NCI-H69 (cell line): ENCODE data around the gene TRERF1.
A peak's percentile ranks its signal among the peaks of the same experiment; 100 is the strongest.
"Not testable (repeated sequence)": the region's sequence is repeated elsewhere in the genome, so short reads cannot be mapped to it uniquely, and the experiment has no call there.

Experiments
- DNase-seq: peaks from one replicate; lab custom pipeline; 2025; lab: John Stamatoyannopoulos, UW

Gene TRERF1

GRCh38 chr6:42220807-42221206 lies 230.9 kb downstream of the TRERF1 start:
- no peak for DNase-seq

GRCh38 chr6:42217519-42218367 lies 234.0 kb downstream of the TRERF1 start, which contains the start of gene MRPS10:
Gene MRPS10 (minus strand): TSS chr6:42217861. CDS start chr6:42217849, 12 bp downstream.
- DNase-seq = peak; percentile 99

- DNase-seq = peak; percentile 57
Observed at GRCh38 chr6:42217157-42217518, 234.6 kb downstream of the TRERF1 start.

- not testable (repeated sequence) for DNase-seq
Observed at GRCh38 chr6:42216495-42216894, 235.2 kb downstream of the TRERF1 start.

- DNase-seq = peak; percentile 43
Observed at GRCh38 chr6:42212442-42212841, 239.3 kb downstream of the TRERF1 start.

GRCh38 chr6:42211726-42212125 lies 240.0 kb downstream of the TRERF1 start:
- peak; percentile 35 for DNase-seq

- DNase-seq = peak; percentile 99
Observed at GRCh38 chr6:42210551-42210950, 241.2 kb downstream of the TRERF1 start.

GRCh38 chr6:42207559-42207958 lies 244.2 kb downstream of the TRERF1 start:
- peak; percentile 56 for DNase-seq

- DNase-seq = no peak
Observed at GRCh38 chr6:42204768-42205282, 246.9 kb downstream of the TRERF1 start.

GRCh38 chr6:42203183-42203582 lies 248.5 kb downstream of the TRERF1 start:
- DNase-seq = no peak

- DNase-seq = not testable (repeated sequence)
Observed at GRCh38 chr6:42202131-42202915, 249.4 kb downstream of the TRERF1 start.

- no peak for DNase-seq
Observed at GRCh38 chr6:42201382-42201781, 250.3 kb downstream of the TRERF1 start.

GRCh38 chr6:42200035-42200434 lies 251.7 kb downstream of the TRERF1 start:
- DNase-seq = peak; percentile 32

GRCh38 chr6:42199106-42199981 lies 252.4 kb downstream of the TRERF1 start:
- DNase-seq = peak; percentile 69

- peak; percentile 57 for DNase-seq
Observed at GRCh38 chr6:42197555-42198362, 254.0 kb downstream of the TRERF1 start.

- DNase-seq = no peak
Observed at GRCh38 chr6:42195415-42195814, 256.3 kb downstream of the TRERF1 start.

GRCh38 chr6:42194056-42194455 lies 257.7 kb downstream of the TRERF1 start:
- no peak for DNase-seq

- DNase-seq = no peak
Observed at GRCh38 chr6:42193491-42193894, 258.2 kb downstream of the TRERF1 start.

- DNase-seq = not testable (repeated sequence)
Observed at GRCh38 chr6:42192385-42192784, 259.3 kb downstream of the TRERF1 start.

GRCh38 chr6:42190554-42191183 lies 261.1 kb downstream of the TRERF1 start:
- no peak for DNase-seq
